HCT116 (cell line): ENCODE measurements around the gene MYBPH. TPM values are rescaled to one million over a fixed set of nuclear protein-coding genes. Genes with fewer than 3 reads are reported as not detected.
A peak's percentile ranks its signal among the peaks of the same experiment; 100 is the strongest.

ENCODE experiments used
- ATAC-seq: fragments of 200-7000 bp; cut with Tn5 transposase; 2 replicates; pipeline ENCODE4 v1.9.1; 2020; ENCODE audit warnings: mild to moderate bottlenecking, moderate library complexity
- BruUV-seq: library from RNA; stranded (reverse); fragments of 400-500 nt; replicated peaks from 2 replicates; lab custom pipeline; 2021; lab: Mats Ljungman, UMichigan
- CTCF ChIA-PET: fragments of 300-600 bp; sonication (Branson Sonifier 250); formaldehyde crosslinking; loops from one replicate; lab custom pipeline; 2021; ENCODE audit warnings: antibody characterized with exemption; lab: Charles Lee
- POLR2A ChIA-PET: fragments of 300-600, 350-600 bp; sonication (Branson Sonifier 250); formaldehyde crosslinking; loops from one replicate; lab custom pipeline; 2021; ENCODE audit warnings: antibody characterized with exemption; lab: Charles Lee
- RAD21 ChIA-PET, 2 experiments: fragments of 300-600 bp; sonication (Branson Sonifier 250); formaldehyde crosslinking; loops; one replicate each; lab custom pipeline; 2023; ENCODE audit warnings: low total read pairs in 2 of 2; ENCODE audit not compliant: uncharacterized antibody in 2 of 2, unreplicated experiment in 2 of 2, low non-redundant PET in 1 of 2; lab: Charles Lee
- DNase-seq: peaks from one replicate; pipeline ENCODE4 v3.0.0-alpha.2; 2010; ENCODE audit warnings: low read depth, low spot score
- H2AFZ ChIP-seq: fragments of 200-600 bp; shearing (Covaris generic), sonication (generic); 2 replicates; pipeline ENCODE4 v1.6.1; 2017; ENCODE audit warnings: low read depth, mixed run types, mixed read lengths, antibody characterized with exemption, low read length; ENCODE audit not compliant: poor library complexity, severe bottlenecking
- H3K27ac ChIP-seq: 2 replicates; pipeline ENCODE4 v1.5.1; 2012; ENCODE audit warnings: low read depth, low read length
- H3K27me3 ChIP-seq: fragments of 200-600 bp; sonication (generic); 2 replicates; pipeline ENCODE4 v1.6.1; 2016; ENCODE audit warnings: mixed run types, low read length, mixed read lengths; ENCODE audit not compliant: insufficient read depth
- H3K36me3 ChIP-seq, 2 experiments: fragments of 200-500 bp in 1 of 2; fragments of 200-600 bp in 1 of 2; sonication (Bioruptor generic) in 1 of 2; sonication (generic) in 1 of 2; 2 replicates each; pipeline versions ENCODE4 v1.5.1 to v1.6.1; 2014 to 2016; ENCODE audit warnings: low read length in 2 of 2, inconsistent platforms in 1 of 2, mixed read lengths in 1 of 2, mixed run types in 1 of 2; ENCODE audit not compliant: insufficient read depth in 2 of 2, control insufficient read depth in 1 of 2
- H3K4me1 ChIP-seq, 2 experiments: fragments of 200-600 bp in 1 of 2; sonication (generic) in 1 of 2; 2 replicates each; pipeline versions ENCODE4 v1.5.1 to v1.6.1; 2012 to 2017; ENCODE audit warnings: low read length in 2 of 2, inconsistent platforms in 1 of 2, mild to moderate bottlenecking in 1 of 2, mixed read lengths in 1 of 2, mixed run types in 1 of 2, moderate library complexity in 1 of 2; ENCODE audit not compliant: insufficient read depth in 2 of 2, control insufficient read depth in 1 of 2
- H3K4me2 ChIP-seq: fragments of 200-600 bp; sonication (generic); 2 replicates; pipeline ENCODE4 v1.6.1; 2017; ENCODE audit warnings: mixed run types, low read length, mixed read lengths
- H3K4me3 ChIP-seq, 2 experiments: fragments of 200-600 bp in 1 of 2; sonication (generic) in 1 of 2; replicated peaks in 1 of 2; 2 replicates each; pipeline ENCODE4 v1.5.1; 2011 to 2016; ENCODE audit warnings: low read length in 2 of 2, control low read depth in 1 of 2, low read depth in 1 of 2, mild to moderate bottlenecking in 1 of 2, mixed read lengths in 1 of 2, mixed run types in 1 of 2
- H3K79me2 ChIP-seq: fragments of 200-600 bp; sonication (generic); 2 replicates; pipeline ENCODE4 v1.6.1; 2017; ENCODE audit warnings: mild to moderate bottlenecking, mixed run types, low read length, moderate library complexity, mixed read lengths; ENCODE audit not compliant: insufficient read depth
- H3K9ac ChIP-seq: fragments of 200-600 bp; sonication (generic); 2 replicates; pipeline ENCODE4 v1.6.1; 2016; ENCODE audit warnings: low read length, mixed read lengths
- H3K9me2 ChIP-seq: fragments of 200-600 bp; sonication (generic), shearing (Covaris generic); 2 replicates; pipeline ENCODE4 v1.6.1; 2017; ENCODE audit warnings: mixed run types, mild to moderate bottlenecking, moderate library complexity; ENCODE audit not compliant: insufficient read depth
- H3K9me3 ChIP-seq, 2 experiments: fragments of 200-500 bp in 1 of 2; fragments of 200-600 bp in 1 of 2; sonication (Bioruptor generic) in 1 of 2; sonication (generic) in 1 of 2; 2 replicates each; pipeline ENCODE4 v1.6.1; 2014 to 2017; ENCODE audit warnings: low read length in 2 of 2, mixed read lengths in 2 of 2, inconsistent platforms in 1 of 2, low read depth in 1 of 2, mild to moderate bottlenecking in 1 of 2, mixed run types in 1 of 2, moderate library complexity in 1 of 2; ENCODE audit not compliant: control insufficient read depth in 1 of 2, insufficient read depth in 1 of 2
- H4K20me1 ChIP-seq: fragments of 200-600 bp; sonication (generic), shearing (Covaris generic); 2 replicates; pipeline ENCODE4 v1.6.1; 2017; ENCODE audit warnings: mixed run types, mild to moderate bottlenecking, moderate library complexity; ENCODE audit not compliant: insufficient read depth
- CBX3 ChIP-seq: IDR thresholded peaks from 2 replicates; pipeline ENCODE4 v1.6.1; 2012; ENCODE audit warnings: low read depth
- CEBPB ChIP-seq: IDR thresholded peaks from 2 replicates; pipeline ENCODE4 v1.6.1; 2012; ENCODE audit warnings: low read depth
- EGR1 ChIP-seq: IDR thresholded peaks from 2 replicates; pipeline ENCODE4 v1.6.1; 2012; ENCODE audit warnings: low read depth
- ELF1 ChIP-seq: IDR thresholded peaks from 2 replicates; pipeline ENCODE4 v1.6.1; 2012; ENCODE audit warnings: low read depth, borderline replicate concordance
- JUND ChIP-seq: IDR thresholded peaks from 2 replicates; pipeline ENCODE4 v1.6.1; 2012
- POLR2A ChIP-seq: IDR thresholded peaks from 2 replicates; pipeline ENCODE4 v1.7.0; 2011; ENCODE audit warnings: borderline replicate concordance; ENCODE audit not compliant: insufficient read depth, insufficient read length; ENCODE audit errors: extremely low read depth
- POLR2AphosphoS5 ChIP-seq: IDR thresholded peaks from 2 replicates; pipeline ENCODE4 v1.6.1; 2011; ENCODE audit warnings: mild to moderate bottlenecking, low read depth, low read length, moderate library complexity
- SRF ChIP-seq: IDR thresholded peaks from 2 replicates; pipeline ENCODE4 v1.6.1; 2012; ENCODE audit warnings: low read depth
- YY1 ChIP-seq: IDR thresholded peaks from 2 replicates; pipeline ENCODE4 v1.6.1; 2011; ENCODE audit warnings: low read length, low read depth, moderate library complexity, mild to moderate bottlenecking; ENCODE audit not compliant: insufficient replicate concordance; ENCODE audit errors: extremely low read depth
- ZFX ChIP-seq: fragments of 450-650 bp; IDR thresholded peaks from 2 replicates; pipeline ENCODE4 v1.6.1; 2017
- ZNF274 ChIP-seq: fragments of 200-500 bp; sonication (Bioruptor generic); IDR thresholded peaks from 2 replicates; pipeline ENCODE4 v1.6.1; 2014; ENCODE audit warnings: mild to moderate bottlenecking, low read depth, low read length, inconsistent platforms
- intact Hi-C: fragments of 100-400 bp; cut with micrococcal nuclease; formaldehyde crosslinking; loops from 2 replicates; pipeline ENCODE4 v1.10.0; 2022
- total RNA-seq: library from RNA; stranded (reverse); gene quantifications from one replicate; pipeline ENCODE4 v1.2.1, GENCODE V29; 2021; ENCODE audit not compliant: unreplicated experiment
- TF ChIP-seq, protein P1 (sequence below), 3 experiments: fragments of 200-600 bp in 1 of 3; sonication (generic) in 1 of 3; IDR thresholded peaks in 2 of 3; conservative IDR thresholded peaks in 1 of 3; 2 replicates each; pipeline ENCODE4 v1.5.1; 2012 to 2017; ENCODE audit warnings: low read depth in 2 of 3, low read length in 2 of 3, antibody characterized with exemption in 1 of 3, borderline replicate concordance in 1 of 3, control low read depth in 1 of 3, mild to moderate bottlenecking in 1 of 3, mixed read lengths in 1 of 3, mixed run types in 1 of 3, moderate library complexity in 1 of 3; ENCODE audit not compliant: insufficient read depth in 1 of 3
- TF ChIP-seq, protein P2 (sequence below): IDR thresholded peaks from 2 replicates; pipeline ENCODE4 v1.6.1; 2012
- TF ChIP-seq, protein P3 (sequence below): IDR thresholded peaks from 2 replicates; pipeline ENCODE4 v1.6.1; 2011; ENCODE audit warnings: mild to moderate bottlenecking, low read length, moderate library complexity; ENCODE audit not compliant: insufficient replicate concordance; ENCODE audit errors: extremely low read depth

Gene MYBPH
- total RNA-seq, 1 experiment from 2014 or later = 0.22 TPM

DNA sequence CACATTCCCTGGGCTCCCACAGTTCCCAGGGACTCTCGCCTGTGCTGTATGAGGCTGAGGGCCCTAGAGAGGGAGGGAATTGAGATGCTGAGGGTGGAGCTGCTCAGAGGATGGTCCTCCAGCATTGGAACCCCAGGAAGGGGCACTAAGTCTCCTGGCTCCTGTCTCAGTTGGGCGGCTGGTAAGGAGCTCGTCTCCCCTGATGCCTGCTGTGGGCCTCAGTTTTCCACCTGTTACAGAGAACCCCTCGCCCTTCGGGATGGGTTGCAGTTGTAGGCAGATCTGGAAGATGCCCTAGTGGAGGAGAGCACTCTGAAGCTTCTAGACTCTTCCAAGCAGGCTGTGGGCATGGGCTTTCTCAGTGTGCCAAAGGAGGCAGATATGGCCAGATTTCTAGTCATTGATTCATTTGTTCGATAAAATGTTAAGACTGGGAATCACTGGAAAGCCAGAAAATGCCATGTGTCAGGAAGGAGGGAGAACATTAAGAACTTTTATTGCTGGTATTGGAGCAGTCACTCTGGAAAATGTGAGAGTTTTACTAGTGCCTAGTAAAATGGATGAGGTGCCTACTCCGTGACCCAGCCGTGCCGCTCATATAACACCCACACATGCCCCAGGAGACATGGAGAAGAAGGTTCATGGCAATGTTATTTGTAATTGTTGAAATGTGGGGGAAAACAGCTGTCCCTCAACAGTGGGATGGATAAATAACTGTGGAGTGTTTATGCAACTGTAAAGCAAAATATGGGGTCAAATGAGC, 828 bp upstream of the MYBPH start:
- intact Hi-C loops = no loop called here
- BruUV-seq = no TSS peak
- CTCF ChIA-PET = interaction anchor here (1.2 to 1.3 kb wide), 2 partner anchors 9 to 10 kb away, joined by 3 to 4 read pairs; no protein-coding TSS in a partner anchor
- H3K79me2 ChIP-seq = no peaks in the 10 kb centered on the region
- TF ChIP-seq SRF (no peak), JUND (no peak), EGR1 (no peak), POLR2AphosphoS5 (no peak)
- TF ChIP-seq, protein P1, sequence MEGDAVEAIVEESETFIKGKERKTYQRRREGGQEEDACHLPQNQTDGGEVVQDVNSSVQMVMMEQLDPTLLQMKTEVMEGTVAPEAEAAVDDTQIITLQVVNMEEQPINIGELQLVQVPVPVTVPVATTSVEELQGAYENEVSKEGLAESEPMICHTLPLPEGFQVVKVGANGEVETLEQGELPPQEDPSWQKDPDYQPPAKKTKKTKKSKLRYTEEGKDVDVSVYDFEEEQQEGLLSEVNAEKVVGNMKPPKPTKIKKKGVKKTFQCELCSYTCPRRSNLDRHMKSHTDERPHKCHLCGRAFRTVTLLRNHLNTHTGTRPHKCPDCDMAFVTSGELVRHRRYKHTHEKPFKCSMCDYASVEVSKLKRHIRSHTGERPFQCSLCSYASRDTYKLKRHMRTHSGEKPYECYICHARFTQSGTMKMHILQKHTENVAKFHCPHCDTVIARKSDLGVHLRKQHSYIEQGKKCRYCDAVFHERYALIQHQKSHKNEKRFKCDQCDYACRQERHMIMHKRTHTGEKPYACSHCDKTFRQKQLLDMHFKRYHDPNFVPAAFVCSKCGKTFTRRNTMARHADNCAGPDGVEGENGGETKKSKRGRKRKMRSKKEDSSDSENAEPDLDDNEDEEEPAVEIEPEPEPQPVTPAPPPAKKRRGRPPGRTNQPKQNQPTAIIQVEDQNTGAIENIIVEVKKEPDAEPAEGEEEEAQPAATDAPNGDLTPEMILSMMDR (IDR thresholded peaks at IDR 0.05 in 2 of 3, conservative IDR thresholded peaks at IDR 0.05 in 1 of 3; ENCODE audit: borderline replicate concordance in 1 of 3, insufficient read depth in 1 of 3, low read depth in 2 of 3, low read length in 2 of 3) = no peak
- TF ChIP-seq, protein P2, sequence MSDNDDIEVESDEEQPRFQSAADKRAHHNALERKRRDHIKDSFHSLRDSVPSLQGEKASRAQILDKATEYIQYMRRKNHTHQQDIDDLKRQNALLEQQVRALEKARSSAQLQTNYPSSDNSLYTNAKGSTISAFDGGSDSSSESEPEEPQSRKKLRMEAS = no peak
- no peak overlapping the region for H2AFZ ChIP-seq
- no peaks in the 10 kb centered on the region for H3K9me2 ChIP-seq
- ATAC-seq (no peak), DNase-seq (no peak)
- H3K27ac ChIP-seq = no peak overlapping the region
- H3K9me3 ChIP-seq = no peaks in the 10 kb centered on the region
- H3K27me3 ChIP-seq = no peaks in the 10 kb centered on the region
- peak overlapping the region in 1 of 2 experiments; percentile 37; a peak in 1 of 4 replicates for H3K4me3 ChIP-seq
- peak overlapping the region; percentile 84 for H3K4me2 ChIP-seq
- H3K36me3 ChIP-seq = no peaks in the 10 kb centered on the region
- POLR2A ChIA-PET = no interaction called here
- peaks cover 32 to 81% of the 10 kb centered on the region in 2 experiments for H3K4me1 ChIP-seq
- H3K9ac ChIP-seq = 0 out of 2 replicates have a peak overlapping the region, but pooled peaks have one; percentile 36
- RAD21 ChIA-PET = no interaction called here
- H4K20me1 ChIP-seq = no peaks in the 10 kb centered on the region

DNA sequence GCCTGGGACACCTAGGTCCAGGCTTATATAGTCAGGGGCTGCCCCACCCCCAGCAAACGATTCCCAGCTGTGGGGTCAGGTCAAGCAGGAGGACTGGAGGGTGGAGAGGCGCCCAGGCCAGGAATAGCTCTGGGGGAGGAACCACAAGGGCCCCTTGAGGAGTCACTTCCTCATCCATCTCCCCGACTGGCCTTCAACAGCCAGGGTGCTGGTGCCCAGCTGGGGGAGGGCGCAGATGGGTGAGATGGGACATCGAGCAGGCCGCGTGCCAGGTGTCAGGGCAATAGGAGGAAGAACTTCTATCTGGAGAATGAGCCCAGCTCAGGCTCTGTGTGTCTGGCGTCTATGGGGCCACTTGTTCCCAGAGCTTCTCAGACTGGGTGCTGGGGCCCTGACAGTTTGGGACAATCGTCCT, 208 bp upstream of the MYBPH start:
- POLR2A ChIA-PET = no interaction called here
- intact Hi-C loops = no loop called here
- H2AFZ ChIP-seq = no peak overlapping the region
- ATAC-seq (no peak), DNase-seq (no peak)
- BruUV-seq = no TSS peak
- H3K4me3 ChIP-seq = no peak overlapping the region
- H3K9ac ChIP-seq = no peak overlapping the region
- no peaks in the 10 kb centered on the region for H3K9me2 ChIP-seq
- no peak overlapping the region for H3K27ac ChIP-seq
- H3K9me3 ChIP-seq = no peaks in the 10 kb centered on the region
- RAD21 ChIA-PET = no interaction called here
- H3K79me2 ChIP-seq = no peaks in the 10 kb centered on the region
- peak overlapping the region; percentile 9; the same call in 1 of the 2 replicates for H3K4me2 ChIP-seq
- H4K20me1 ChIP-seq = no peaks in the 10 kb centered on the region
- H3K36me3 ChIP-seq = no peaks in the 10 kb centered on the region
- peaks cover 32 to 86% of the 10 kb centered on the region in 2 experiments for H3K4me1 ChIP-seq
- CTCF ChIA-PET = interaction anchor here (0.9 to 1.3 kb wide), 3 partner anchors 9 to 58 kb away, joined by 3 to 4 read pairs (median 3); no protein-coding TSS in a partner anchor
- H3K27me3 ChIP-seq = no peaks in the 10 kb centered on the region
- TF ChIP-seq YY1 (no peak), CBX3 (no peak), ELF1 (no peak), SRF (no peak), ZNF274 (no peak), POLR2A (no peak), CEBPB (no peak), JUND (no peak), POLR2AphosphoS5 (no peak), ZFX (no peak)
- TF ChIP-seq, protein P3, sequence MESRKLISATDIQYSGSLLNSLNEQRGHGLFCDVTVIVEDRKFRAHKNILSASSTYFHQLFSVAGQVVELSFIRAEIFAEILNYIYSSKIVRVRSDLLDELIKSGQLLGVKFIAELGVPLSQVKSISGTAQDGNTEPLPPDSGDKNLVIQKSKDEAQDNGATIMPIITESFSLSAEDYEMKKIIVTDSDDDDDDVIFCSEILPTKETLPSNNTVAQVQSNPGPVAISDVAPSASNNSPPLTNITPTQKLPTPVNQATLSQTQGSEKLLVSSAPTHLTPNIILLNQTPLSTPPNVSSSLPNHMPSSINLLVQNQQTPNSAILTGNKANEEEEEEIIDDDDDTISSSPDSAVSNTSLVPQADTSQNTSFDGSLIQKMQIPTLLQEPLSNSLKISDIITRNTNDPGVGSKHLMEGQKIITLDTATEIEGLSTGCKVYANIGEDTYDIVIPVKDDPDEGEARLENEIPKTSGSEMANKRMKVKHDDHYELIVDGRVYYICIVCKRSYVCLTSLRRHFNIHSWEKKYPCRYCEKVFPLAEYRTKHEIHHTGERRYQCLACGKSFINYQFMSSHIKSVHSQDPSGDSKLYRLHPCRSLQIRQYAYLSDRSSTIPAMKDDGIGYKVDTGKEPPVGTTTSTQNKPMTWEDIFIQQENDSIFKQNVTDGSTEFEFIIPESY = no peak
- TF ChIP-seq, protein P2 = no peak
